NCI-H510A treated with DMSO at 0.1 percent for 48 hours (cell line): ENCODE results near the gene VNN1.
"Not testable (repeated sequence)": the region's sequence is repeated elsewhere in the genome, so short reads cannot be mapped to it uniquely, and the experiment has no call there.

Experiments
- DNase-seq: peaks from one replicate; lab custom pipeline; 2025; lab: John Stamatoyannopoulos, UW

VNN1 gene

DNA sequence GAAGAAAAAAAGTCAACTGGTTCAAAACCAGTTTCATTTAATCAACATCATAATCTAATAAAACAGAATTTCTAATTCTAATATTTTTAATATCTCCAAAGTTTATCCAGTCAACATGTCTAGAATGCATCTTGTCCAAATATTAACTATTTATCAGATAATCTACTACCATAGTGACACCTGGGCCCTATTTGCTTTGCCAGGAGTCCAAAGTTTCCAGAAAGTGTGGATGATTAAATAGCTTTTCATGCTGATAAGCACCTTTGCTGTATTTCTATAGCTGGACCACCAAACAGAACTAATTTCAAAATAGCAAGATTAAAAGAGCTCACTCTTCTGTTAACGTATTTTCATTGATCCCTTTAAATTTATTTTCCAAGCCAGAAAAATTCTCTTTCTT, 42.6 kb downstream of the VNN1 start:
- no peak for DNase-seq

DNA sequence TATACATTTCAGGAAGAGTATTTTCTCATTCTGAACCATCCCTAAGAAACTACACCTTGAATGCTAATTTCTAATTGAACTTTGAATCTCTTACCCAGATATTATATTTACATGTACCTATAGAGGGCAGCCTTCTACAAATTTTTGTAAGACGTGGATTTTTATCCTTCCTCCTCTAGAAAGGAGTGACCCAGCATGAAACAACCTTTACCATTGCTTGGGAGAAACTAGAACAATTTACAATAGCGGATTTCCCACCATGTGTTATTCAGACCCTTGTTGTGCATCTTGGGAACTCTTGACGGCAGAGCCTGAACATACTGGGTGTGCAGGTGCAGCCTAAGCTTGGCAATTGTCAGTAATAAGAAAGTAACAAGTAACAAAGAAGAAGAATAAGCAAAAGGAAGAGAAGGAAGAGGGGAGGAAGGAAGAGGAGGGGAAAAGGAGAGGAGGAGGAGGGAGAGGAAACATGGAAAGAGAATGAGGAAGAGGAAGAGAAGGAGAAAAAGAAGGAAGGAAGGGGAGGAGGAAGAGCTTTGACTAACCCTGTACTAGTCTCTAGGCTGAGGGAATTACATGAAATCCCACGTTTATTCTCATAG, 44.1 kb downstream of the VNN1 start:
- no peak for DNase-seq

DNA sequence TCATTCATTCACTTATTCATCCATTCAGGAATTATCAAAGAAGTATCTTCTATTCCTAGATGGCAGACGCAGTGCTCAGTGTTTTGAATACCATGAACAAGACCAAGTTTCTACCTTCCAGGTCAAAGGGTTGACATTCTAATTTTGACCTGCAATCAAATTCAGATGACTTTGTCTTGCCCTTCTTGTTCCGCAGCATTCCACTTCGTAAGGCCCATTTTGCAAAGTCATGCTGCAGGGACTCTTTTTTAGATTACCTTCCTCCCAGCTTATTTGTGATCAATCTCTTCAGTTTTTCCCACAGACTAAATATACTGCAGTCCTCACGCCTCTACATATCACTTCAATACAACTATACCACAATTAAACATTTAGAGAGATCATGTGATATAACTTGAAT, 47.7 kb downstream of the VNN1 start:
- DNase-seq = no peak

DNA sequence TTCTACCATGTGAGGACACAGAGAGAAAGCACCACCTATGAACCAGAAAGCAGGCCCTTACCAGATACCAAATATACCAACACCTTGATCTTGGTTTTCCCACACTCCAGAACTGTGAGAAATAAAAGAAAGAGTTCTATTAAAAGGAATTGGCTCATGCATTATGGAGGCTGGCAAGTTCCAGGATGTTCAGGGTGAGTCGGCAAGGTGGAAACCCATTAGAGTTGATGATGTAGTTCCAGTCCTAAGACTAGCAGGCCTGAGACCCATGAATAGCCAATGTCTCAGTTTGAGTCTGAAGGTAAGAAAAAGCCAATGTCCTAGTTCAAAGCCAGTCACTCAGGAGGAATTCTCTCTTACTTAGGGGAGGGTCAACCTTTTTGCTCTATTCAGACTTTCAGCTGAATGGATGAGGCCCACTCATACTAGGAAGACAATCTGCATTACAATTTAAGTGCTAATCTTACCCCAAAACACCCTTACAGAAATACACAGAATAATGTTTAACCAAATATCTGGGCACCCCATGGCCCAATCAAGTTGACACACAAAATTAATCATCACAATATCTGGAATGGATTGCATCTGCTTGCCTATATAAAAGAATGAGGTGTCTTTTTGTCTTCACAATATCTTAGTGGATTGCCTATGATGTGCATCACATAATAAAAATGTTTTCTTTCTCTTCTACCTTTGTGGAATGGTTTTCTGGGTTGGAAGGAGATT, 49.4 kb downstream of the VNN1 start:
- no peak for DNase-seq

DNA sequence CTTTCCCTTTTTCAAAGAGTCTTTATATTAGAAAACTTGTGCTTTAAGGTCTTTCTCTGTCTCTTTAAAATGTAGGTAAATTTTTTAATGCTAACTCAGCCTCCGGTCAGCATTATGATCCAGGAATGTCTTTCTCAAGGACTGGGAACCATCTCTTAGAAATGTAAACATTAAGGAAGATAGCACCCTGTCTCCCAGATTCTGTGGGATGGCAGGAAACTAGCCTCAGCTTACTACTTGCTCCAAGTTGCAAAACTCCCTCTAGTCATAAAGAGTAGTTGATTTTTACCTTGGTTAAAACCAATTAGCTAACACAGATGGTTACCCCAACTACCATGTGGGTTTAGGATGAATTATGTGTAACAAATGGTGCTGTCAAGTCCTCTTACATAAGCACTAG, 50.2 kb downstream of the VNN1 start:
- DNase-seq = no peak

DNA sequence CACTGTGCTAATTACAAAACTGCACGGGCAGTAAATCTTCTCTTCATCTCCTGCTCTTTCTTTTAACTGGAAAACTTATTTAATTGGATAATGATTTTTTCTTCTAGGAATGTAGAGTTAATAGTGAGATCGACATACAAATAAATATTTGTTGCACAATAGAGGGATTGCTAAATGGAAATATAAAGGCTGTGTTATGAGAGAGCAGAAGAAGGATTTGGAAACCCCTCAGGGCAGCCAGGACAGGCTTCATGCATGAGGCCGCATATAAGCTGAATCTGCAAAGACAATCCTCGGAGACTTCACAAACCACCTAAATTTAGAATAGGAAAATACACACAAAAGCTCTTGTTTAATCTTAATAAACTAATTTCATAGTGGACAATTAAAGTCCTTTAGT, 51.9 kb downstream of the VNN1 start:
- no peak for DNase-seq

DNA sequence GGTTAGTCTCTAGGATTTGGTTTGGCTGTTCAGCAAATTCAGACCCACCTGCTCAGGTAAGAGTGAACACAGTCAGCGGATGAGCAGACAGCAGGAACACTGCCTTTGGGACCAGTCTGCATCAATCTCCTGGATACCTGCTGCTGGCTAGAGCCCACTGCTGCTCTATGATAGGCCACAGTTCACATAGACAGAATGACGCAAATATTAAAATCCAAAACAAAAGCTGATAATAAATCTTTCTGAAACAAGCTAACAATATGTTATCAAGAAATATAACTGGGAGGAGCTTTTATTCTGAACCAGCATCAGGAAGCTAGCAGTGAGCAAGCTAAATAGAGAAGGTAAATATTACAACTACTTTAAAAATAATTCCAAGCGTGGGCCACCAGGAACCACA, 54.8 kb downstream of the VNN1 start, which contains the start of gene TAAR1:
TSS of gene TAAR1 (minus strand) at position 101 of the 400 bp plus-strand sequence. CDS start 13,179 bp downstream, outside the sequence.
- DNase-seq = no peak

DNA sequence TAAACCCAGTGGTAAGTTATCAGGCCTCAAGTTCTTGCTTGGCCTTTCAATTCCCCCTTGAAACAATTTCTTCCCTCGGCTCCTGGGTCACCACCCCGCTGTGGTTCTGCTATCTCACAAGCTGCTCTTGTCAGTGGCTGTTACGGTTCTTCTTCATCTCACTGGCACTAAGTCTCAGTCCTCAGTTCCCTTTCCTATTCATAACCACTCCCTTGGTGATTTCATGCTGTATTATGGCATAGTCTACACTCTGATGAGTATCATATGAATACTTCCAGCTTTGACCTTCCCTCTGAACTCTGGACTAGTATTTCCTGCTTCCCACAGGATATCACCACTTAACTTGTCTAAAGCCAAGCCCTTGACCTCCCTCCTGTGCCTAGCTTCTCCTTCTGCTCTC, 62.8 kb downstream of the VNN1 start:
- no peak for DNase-seq

DNA sequence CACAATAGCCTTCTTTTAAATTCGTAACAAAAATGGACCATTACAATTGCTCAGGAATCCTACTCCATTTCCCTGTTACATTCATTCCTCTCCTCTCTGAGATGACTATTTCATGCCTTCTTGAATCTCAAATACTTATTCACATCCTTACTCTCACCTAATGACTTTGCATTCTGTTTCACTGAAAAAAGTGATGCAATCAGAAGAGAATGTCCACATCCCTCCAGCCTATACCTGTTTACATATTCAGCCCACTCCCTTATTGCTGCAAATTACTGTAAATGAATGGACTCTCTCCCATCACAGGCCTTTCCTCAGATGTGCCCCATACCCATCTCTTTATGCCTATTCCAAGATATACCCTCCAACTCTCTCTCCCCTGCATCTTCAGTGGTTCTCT, 63.4 kb downstream of the VNN1 start:
- no peak for DNase-seq

DNA sequence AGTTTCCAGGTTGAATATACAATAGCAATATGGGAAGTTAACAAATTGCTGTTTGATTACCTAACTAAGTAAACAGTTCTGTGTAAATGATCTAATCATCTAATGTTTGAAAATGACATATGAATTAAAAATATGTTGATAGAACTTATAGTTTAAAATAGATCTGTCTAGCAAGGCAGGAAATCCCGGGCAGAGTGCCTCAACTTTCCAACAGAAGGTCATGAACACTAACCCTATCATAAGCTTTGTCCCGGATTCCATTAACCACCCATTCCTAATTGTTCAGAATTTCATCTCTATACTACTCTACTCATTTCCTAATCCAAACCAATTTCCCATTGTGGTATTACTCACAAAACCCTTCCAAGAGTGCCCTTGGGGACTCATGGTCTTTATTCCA, 65.0 kb downstream of the VNN1 start:
- DNase-seq = no peak

DNA sequence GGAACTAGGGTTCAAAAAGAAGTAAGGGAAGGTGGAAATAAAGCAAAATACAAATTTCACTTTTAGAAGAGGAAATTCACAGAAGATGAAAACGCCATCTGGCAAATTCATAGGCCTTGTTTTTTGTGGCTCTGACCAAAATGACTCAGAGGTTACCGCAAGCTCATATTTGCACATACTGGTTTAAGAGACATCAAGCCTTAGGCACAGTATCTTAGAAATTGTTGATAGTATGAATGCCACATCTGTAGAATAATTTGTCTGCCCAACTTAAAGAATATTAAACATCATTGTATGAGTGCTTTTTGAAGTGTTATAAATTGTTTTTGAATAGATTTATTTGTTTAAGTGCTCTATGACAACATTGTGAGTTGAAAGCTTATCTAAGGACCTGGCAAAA, 65.5 kb downstream of the VNN1 start:
- no peak for DNase-seq

DNA sequence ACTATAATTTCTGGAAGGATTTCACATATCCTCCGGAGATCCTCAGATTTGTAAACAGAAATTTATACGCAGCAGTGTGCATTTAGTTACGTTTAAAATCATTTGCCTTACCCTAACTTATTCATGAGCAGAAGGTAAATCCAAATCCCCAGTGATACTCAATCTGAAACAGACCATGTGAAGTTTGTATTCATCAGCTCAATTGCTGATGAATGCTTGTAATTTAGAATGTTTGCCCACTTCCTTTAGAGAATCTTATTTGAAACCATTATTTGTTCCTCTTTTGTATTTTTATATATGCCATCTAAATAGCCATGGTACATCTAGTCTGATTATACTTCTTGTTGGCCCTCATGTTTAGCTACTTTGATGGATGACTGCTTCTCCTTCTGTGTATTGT, 70.3 kb downstream of the VNN1 start:
- no peak for DNase-seq

DNA sequence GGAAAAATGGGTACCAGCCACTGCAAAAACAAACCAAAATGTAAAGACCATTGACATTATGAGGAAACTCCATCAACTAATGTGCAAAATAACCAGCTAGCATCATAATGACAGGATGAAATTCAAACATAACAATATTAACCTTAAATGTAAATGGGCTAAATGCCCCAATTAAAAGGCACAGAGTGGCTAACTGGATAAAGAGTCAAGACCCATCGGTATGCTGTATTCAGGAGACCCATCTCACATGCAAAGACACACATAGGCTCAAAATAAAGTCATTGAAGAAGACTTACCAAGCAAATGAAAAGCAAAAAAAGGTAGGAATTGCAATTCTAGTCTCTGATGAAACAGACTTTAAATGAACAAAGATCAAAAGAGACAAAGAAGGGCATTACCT, 76.7 kb downstream of the VNN1 start:
- DNase-seq = not testable (repeated sequence)

DNA sequence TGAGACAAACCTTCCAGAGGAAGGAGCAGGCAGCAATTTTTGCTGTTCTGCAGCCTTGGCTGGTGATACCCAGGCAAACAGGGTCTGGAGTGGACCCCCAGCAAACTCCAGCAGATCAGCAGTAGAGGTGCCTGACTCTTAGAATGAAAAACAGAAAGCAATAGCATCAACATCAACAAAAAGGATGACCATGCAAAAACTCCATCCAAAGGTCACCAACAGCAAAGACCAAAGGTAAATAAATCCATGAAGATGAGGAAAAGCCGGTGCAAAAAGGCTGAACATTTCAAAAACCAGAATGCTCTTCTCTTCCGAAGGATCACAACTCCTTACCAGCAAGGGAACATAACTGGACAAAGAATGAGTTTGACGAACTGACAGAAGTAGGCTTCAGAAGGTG, 77.9 kb downstream of the VNN1 start:
- not testable (repeated sequence) for DNase-seq

DNA sequence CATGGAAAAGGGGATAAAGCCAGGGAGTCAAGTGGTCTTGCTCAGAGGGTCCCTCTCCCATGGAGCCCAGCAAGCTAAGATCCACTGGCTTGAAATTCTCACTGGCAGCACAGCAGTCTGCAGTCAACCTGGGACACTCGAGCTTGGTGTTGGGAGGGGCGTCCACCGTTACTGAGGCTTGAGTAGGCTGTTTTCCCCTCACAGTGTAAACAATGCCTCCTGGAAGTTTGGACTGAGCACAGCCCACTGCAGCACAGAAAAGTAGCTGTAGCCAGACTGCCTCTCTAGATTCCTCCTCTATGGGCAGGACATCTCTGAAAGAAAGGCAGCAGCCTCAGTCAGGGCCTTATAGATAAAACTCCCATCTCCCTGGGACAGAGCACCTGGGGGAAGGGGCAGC, 78.6 kb downstream of the VNN1 start:
- DNase-seq = not testable (repeated sequence)

DNA sequence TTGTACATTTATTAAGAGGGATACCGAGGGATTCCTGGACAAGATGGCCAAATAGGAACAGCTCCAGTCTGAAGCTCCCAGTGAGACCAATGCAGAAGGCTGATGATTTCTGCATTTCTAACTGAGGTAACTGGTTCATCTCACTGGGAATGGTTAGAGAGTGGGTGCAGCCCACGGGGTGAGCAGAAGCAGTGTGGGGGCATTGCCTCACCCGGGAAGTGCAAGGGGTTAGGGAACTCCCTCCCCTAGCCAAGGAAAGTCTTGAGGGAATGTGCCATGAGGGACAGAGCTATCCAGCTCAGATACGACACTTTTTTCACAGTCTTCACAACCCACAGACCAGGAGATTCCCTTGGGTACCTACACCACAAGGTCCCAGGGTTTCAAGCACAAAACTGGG, 79.1 kb downstream of the VNN1 start:
- no peak for DNase-seq

DNA sequence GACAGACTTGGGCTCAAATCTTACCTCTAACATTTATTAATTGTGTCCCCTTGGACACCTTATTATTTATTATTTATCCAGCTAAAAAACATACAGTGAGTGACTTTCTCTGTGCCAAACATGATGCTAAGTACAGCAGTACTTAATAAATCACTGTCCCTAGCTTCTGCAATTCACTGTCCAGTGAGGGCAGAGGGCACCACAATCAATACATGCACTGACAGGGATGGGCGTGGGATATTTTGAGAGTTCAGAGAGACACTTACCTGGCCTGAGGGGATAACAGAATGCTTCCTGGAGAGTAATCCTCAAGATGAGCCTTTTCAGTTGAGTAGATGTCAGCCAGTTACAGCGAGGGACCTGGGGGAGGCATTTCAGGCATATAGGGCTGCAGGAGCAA, 80.5 kb downstream of the VNN1 start:
- no peak for DNase-seq
